OCI-LY3 (cell line): ENCODE results near the gene PSMA4.

ENCODE experiments used
- H2AFZ ChIP-seq: fragments of 200-600, 300-600 bp; shearing (Covaris generic); 2 replicates; pipeline ENCODE4 v1.6.0; 2014; ENCODE audit warnings: antibody characterized with exemption, low read depth, low read length
- H3K27ac ChIP-seq: fragments of 200-600, 300-600 bp; sonication (generic); 2 replicates; pipeline ENCODE4 v1.5.1; 2014; ENCODE audit warnings: mild to moderate bottlenecking, low read length, moderate library complexity, mixed read lengths
- H3K27me3 ChIP-seq: fragments of 200-600, 300-600 bp; sonication (generic); 2 replicates; pipeline ENCODE4 v1.6.1; 2014; ENCODE audit warnings: low read depth, low read length, mixed read lengths
- H3K36me3 ChIP-seq: fragments of 200-600, 300-600 bp; sonication (generic); replicated peaks from 2 replicates; pipeline ENCODE3; 2014; ENCODE audit warnings: low read depth, low read length, mixed read lengths
- H3K4me1 ChIP-seq: fragments of 300-600, 200-600 bp; sonication (generic); 2 replicates; pipeline ENCODE4 v1.6.1; 2014; ENCODE audit warnings: low read length, mixed read lengths
- H3K4me2 ChIP-seq: fragments of 200-600, 300-600 bp; sonication (generic); 2 replicates; pipeline ENCODE4 v1.6.1; 2014; ENCODE audit warnings: low read length, mixed read lengths
- H3K4me3 ChIP-seq: fragments of 300-600, 200-600 bp; sonication (generic); 2 replicates; pipeline ENCODE4 v1.5.1; 2014; ENCODE audit warnings: antibody characterized with exemption, mild to moderate bottlenecking, low read length, moderate library complexity
- H3K79me2 ChIP-seq: fragments of 300-600, 200-600 bp; shearing (Covaris generic); 2 replicates; pipeline ENCODE4 v1.6.1; 2014; ENCODE audit warnings: mild to moderate bottlenecking, low read length, mixed read lengths
- H3K9ac ChIP-seq: fragments of 300-600, 200-600 bp; shearing (Covaris generic); 2 replicates; pipeline ENCODE4 v1.6.0; 2014; ENCODE audit warnings: mild to moderate bottlenecking, low read length, moderate library complexity
- H3K9me3 ChIP-seq: fragments of 200-600, 300-600 bp; shearing (Covaris generic); 2 replicates; pipeline ENCODE4 v1.6.1; 2014; ENCODE audit warnings: low read length, mixed read lengths; ENCODE audit not compliant: insufficient read depth
- H4K20me1 ChIP-seq: fragments of 200-600, 300-600 bp; sonication (generic); 2 replicates; pipeline ENCODE4 v1.6.1; 2016; ENCODE audit warnings: low read length, mixed read lengths; ENCODE audit not compliant: insufficient read depth
- EZH2phosphoT487 ChIP-seq: fragments of 200-600 bp; shearing (Covaris generic); IDR thresholded peaks from 2 replicates; pipeline ENCODE4 v1.6.1; 2018; ENCODE audit warnings: antibody characterized with exemption, mixed run types, low read depth
- TF ChIP-seq, protein P1 (sequence below): fragments of 200-600, 300-600 bp; sonication (generic); IDR thresholded peaks from 2 replicates; pipeline ENCODE4 v1.5.1; 2014; ENCODE audit warnings: antibody characterized with exemption, low read length, low read depth

Gene PSMA4

DNA sequence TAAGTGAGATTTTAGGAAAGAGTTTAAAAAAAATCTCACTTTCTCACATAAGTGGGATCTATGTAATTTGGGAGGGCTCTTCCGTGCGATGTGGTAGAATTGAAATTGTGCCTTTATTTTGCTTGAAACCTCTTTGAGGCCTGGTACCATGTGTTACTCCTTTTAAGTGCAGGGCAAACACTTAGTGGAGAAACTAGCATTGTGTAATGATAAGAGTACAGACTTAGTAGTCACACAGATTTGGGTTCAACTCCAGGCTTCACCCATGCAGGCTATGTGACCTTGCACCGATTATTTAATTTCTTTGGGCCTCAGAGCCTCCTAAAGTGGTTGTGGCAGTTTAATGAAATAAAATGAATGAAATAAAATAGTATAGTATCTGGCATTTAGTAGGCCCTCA, 2.4 kb downstream of the PSMA4 start:
- 0 out of 2 replicates have a peak, but pooled peaks cover 6% of the 10 kb centered on the region for H4K20me1 ChIP-seq
- no peak overlapping the region for H3K4me3 ChIP-seq
- H3K27ac ChIP-seq: no peak overlapping the region
- peaks cover 51% of the 10 kb centered on the region for H3K36me3 ChIP-seq
- H3K27me3 ChIP-seq: no peaks in the 10 kb centered on the region
- H3K9ac ChIP-seq: no peak overlapping the region
- H2AFZ ChIP-seq: no peak overlapping the region
- TF ChIP-seq, protein P1, sequence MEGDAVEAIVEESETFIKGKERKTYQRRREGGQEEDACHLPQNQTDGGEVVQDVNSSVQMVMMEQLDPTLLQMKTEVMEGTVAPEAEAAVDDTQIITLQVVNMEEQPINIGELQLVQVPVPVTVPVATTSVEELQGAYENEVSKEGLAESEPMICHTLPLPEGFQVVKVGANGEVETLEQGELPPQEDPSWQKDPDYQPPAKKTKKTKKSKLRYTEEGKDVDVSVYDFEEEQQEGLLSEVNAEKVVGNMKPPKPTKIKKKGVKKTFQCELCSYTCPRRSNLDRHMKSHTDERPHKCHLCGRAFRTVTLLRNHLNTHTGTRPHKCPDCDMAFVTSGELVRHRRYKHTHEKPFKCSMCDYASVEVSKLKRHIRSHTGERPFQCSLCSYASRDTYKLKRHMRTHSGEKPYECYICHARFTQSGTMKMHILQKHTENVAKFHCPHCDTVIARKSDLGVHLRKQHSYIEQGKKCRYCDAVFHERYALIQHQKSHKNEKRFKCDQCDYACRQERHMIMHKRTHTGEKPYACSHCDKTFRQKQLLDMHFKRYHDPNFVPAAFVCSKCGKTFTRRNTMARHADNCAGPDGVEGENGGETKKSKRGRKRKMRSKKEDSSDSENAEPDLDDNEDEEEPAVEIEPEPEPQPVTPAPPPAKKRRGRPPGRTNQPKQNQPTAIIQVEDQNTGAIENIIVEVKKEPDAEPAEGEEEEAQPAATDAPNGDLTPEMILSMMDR: no peak
- no peak for TF ChIP-seq EZH2phosphoT487
- H3K9me3 ChIP-seq: no peaks in the 10 kb centered on the region
- no peak overlapping the region for H3K4me2 ChIP-seq
- H3K4me1 ChIP-seq: peaks cover 11% of the 10 kb centered on the region
- peaks cover 40% of the 10 kb centered on the region for H3K79me2 ChIP-seq

DNA sequence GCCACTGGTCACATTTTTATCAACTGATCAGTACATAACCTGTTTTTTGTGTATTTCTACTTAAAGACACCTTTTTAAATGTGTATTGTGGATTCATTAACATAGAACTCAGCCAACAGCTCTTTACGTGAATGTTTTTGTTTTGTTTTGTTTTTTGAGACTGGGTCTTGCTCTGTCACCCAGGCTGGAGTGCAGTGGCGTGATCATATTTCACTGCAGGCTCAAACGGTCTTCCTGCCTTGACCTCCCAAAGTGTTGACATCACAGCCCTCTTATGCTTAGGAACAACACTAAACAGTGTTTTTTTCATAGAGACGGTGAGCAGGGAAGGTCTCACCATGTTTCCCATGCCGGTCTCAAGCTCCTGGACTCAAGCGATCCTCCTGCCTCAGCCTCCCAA, 9.9 kb downstream of the PSMA4 start:
- H3K9ac ChIP-seq: no peak overlapping the region
- H3K4me1 ChIP-seq: peaks cover 9% of the 10 kb centered on the region
- H3K4me3 ChIP-seq: no peak overlapping the region
- no peaks in the 10 kb centered on the region for H3K9me3 ChIP-seq
- no peaks in the 10 kb centered on the region for H4K20me1 ChIP-seq
- H2AFZ ChIP-seq: no peak overlapping the region
- no peaks in the 10 kb centered on the region for H3K79me2 ChIP-seq
- TF ChIP-seq, protein P1: no peak
- no peak for TF ChIP-seq EZH2phosphoT487
- peaks cover 54% of the 10 kb centered on the region for H3K36me3 ChIP-seq
- no peak overlapping the region for H3K27ac ChIP-seq
- H3K27me3 ChIP-seq: no peaks in the 10 kb centered on the region
- no peak overlapping the region for H3K4me2 ChIP-seq

DNA sequence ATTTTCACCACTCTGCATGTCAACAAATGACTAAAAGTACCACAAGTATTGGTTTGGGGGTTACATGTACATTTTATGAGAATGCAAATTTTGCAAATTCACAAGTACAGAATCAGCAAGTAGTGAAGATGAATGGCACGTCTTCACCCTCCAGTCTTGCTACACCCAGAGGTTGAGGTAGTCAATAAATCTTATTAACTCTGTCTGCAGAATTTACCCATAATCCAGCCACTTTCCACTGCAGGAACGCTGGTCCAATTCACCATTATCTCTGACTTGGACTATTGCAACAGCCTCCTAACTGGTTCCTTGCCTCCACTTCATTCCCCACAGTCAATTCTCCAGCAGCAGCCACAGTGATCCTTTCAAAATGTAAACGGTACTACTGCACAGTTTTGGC, 10.6 kb downstream of the PSMA4 start:
- H3K27me3 ChIP-seq: no peaks in the 10 kb centered on the region
- no peak overlapping the region for H3K9ac ChIP-seq
- H3K4me3 ChIP-seq: no peak overlapping the region
- H4K20me1 ChIP-seq: no peaks in the 10 kb centered on the region
- H3K27ac ChIP-seq: no peak overlapping the region
- peaks cover 48% of the 10 kb centered on the region for H3K36me3 ChIP-seq
- H3K79me2 ChIP-seq: no peaks in the 10 kb centered on the region
- H2AFZ ChIP-seq: no peak overlapping the region
- no peaks in the 10 kb centered on the region for H3K9me3 ChIP-seq
- TF ChIP-seq EZH2phosphoT487: no peak
- TF ChIP-seq, protein P1: no peak
- peaks cover 9% of the 10 kb centered on the region for H3K4me1 ChIP-seq
- no peak overlapping the region for H3K4me2 ChIP-seq

DNA sequence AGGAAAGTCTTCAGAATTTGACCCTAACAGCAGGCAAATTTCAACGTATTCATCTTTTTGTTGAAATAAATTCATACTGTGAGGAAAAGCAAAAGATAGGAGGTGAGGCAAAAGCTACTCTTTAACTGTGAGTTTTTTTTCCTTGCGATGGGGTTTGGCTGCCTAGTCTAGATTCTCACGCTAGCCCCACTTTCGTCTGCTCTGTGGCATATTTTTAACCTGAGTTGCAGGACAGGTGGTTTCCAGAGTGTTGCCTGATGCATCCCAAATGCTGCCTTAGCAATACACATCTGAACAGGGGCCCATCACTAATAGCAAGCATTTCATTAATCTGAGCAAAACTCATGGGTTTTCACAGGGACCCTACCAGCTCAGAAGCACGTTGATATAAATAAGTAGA, 11.7 kb downstream of the PSMA4 start:
- no peak overlapping the region for H3K27ac ChIP-seq
- H3K4me1 ChIP-seq: peaks cover 14% of the 10 kb centered on the region
- peaks cover 40% of the 10 kb centered on the region for H3K36me3 ChIP-seq
- H4K20me1 ChIP-seq: no peaks in the 10 kb centered on the region
- H2AFZ ChIP-seq: no peak overlapping the region
- no peaks in the 10 kb centered on the region for H3K27me3 ChIP-seq
- TF ChIP-seq, protein P1: no peak
- no peak for TF ChIP-seq EZH2phosphoT487
- H3K4me2 ChIP-seq: no peak overlapping the region
- no peak overlapping the region for H3K9ac ChIP-seq
- H3K79me2 ChIP-seq: no peaks in the 10 kb centered on the region
- H3K9me3 ChIP-seq: no peaks in the 10 kb centered on the region
- no peak overlapping the region for H3K4me3 ChIP-seq
